T1000 (cell line): ENCODE results near the gene ACAA2.
"Not testable (repeated sequence)": the region's sequence is repeated elsewhere in the genome, so short reads cannot be mapped to it uniquely, and the experiment has no call there.

Source experiments
- DNase-seq: peaks from one replicate; lab custom pipeline; 2025; ENCODE audit warnings: mixed read lengths; lab: John Stamatoyannopoulos, UW

Gene ACAA2

GRCh38 chr18:49811151-49811938 lies 2.0 kb downstream of the ACAA2 start:
- DNase-seq = no peak

DNA sequence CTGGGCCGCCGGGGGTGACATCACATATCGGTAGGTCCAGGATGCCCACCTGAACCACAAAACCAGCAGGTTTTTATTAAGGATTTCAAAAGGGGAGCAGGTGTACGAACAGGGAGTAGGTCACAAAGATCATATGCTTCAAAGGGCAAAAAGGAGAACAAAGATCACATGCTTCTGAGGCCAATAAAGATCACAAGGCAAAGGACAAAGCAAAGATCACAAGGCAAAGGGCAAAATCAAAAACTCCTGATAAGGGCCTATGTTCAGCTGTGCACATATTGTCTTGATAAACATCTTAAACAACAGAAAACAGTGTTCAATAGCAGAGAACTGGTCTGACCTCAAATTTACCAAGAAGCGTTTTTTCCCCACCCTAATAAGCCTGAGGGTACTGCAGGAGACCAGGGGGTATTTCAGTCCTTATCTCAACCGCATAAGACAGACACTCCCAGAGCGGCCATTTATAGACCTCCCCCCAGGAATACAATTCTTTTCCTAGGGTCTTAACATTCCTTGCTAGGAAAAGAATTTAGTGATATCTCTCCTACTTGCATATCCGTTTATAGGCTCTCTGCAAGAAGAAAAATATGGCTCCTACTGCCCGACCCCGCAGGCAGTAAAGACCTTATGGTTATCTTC lies 4.7 kb downstream of the ACAA2 start:
- DNase-seq = not testable (repeated sequence)

DNA sequence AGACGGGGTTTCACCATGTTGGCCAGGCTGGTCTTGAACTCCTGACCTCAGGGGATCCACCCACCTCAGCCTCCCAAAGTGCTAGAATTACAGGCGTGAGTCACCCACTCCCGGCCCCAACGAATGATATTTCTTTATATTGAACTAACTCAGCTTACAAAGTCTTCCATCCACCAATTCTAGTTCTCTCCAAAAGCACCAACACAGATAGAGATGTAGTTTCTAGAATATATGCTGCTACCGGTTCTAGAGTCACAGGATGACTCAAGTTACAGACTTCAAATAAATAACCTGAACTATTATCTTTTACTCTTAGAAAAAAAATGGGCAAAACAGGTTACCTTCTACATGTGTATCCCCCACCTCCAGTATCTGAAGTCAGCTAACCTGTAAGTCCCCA lies 9.2 kb downstream of the ACAA2 start:
- no peak for DNase-seq

- no peak for DNase-seq
Observed at GRCh38 chr18:49802623-49803022, 10.7 kb downstream of the ACAA2 start.

DNA sequence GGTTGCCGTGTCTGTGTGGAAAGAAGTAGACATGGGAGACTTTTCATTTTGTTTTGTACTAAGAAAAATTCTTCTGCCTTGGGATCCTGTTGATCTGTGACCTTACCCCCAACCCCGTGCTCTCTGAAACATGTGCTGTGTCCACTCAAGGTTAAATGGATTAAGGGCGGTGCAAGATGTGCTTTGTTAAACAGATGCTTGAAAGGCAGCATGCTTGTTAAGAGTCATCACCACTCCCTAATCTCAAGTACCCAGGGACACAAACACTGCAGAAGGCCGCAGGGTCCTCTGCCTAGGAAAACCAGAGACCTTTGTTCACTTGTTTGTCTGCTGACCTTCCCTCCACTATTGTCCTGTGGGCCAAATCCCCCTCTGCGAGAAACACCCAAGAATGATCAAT lies 12.8 kb downstream of the ACAA2 start:
- not testable (repeated sequence) for DNase-seq

DNA sequence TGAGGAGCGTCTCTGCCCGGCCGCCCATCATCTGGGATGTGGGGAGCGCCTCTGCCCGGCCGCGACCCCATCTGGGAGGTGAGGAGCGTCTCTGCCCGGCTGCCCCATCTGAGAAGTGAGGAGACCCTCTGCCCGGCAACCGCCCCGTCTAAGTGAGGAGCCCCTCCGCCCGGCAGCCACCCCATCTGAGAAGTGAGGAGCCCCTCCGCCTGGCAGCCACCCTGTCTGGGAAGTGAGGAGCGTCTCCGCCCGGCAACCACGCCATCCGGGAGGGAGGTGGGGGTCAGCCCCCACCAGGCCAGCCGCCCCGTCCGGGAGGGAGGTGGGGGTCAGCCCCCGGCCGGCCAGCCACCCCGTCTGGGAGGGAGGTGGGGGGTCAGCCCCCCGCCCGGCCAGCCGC lies 13.5 kb downstream of the ACAA2 start:
- not testable (repeated sequence) for DNase-seq

- no peak for DNase-seq
Observed at GRCh38 chr18:49798001-49798400, 15.3 kb downstream of the ACAA2 start.

DNA sequence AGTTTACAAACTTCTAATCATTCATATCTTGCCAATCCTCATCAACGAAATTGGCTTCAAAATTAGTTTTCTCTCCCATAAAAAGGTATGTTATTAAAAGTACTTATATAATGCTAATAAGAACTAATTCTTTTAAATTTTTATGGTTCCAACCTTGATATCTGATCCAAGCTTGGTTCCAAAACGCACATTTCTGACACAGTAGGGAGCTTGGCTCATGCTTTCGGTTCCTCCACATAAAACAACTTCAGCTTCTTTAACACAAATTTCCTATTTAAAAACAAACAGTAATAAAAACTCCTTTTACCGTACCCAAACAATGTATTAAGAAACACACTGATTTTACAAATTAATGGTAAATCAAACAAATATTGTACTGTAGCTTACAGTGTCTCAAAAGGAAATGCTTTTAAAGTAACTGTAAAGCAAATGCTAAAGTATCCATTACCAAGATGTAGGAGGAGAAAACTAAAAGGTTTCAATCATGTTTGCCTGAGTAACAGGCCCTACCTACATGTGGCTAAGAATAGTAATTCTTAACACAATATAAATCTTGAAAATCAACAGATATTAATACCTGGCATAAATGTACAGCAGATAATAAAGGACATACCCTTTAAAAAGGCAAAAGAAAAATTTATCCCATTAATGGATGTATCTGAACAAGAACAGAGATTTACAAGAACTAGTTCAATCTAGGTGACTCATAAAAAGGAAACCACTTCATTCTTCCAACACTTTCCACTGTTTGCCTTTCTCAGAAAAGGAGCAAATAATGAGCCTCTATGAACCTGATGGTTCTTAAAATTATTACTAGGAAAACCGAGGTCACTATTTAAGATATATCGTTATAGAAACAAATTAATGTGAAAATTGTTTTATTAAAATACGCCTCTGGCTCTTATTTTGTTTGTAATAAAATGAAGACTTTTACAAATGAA lies 17.5 kb downstream of the ACAA2 start:
- no peak for DNase-seq

DNA sequence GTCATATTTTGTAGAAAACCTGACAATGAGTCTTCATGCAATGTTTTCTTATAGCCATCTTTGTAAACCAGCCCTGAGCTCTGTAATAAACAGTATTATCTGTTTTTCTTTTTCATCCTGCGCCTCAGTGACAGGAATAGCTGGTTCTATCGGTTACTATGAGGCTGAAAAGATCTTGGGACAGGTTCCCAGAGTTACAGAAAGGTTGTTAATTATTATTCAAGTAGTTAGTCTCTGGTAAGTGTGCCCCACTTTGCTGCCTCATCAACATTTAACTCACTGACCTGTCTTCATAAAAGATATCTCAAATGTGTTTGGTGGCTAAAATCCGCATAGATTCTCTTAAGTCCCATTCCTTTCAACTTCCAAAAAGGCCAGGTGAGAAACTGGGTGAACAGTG lies 18.6 kb downstream of the ACAA2 start:
- DNase-seq = no peak

GRCh38 chr18:49789560-49790134 lies 23.7 kb downstream of the ACAA2 start:
- DNase-seq = not testable (repeated sequence)

DNA sequence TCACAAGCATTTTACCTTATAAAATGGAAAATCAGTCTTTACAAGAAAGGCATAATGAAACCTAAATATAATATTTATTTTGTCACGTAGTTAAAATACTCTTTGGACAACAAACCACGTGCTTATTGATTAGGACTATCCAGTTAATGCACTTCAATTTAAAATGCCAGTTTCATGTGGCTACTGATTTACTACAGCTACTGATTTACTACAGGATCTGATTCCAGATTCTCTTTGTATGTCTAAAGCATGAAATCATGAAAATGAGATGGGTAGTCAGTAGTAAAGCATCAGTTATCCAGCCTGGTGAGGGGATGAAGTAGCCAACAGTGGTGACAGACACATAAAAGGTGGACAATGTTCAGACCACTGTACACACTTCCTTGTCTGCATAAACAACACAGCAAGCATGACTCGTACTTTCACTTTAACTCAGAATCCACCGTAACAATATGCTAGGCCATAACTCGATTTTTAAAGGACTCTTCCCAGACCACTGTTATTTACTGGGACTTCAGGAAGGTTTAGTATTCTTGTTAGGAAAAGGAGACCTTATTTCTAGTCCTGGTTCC lies 24.9 kb downstream of the ACAA2 start:
- no peak for DNase-seq

DNA sequence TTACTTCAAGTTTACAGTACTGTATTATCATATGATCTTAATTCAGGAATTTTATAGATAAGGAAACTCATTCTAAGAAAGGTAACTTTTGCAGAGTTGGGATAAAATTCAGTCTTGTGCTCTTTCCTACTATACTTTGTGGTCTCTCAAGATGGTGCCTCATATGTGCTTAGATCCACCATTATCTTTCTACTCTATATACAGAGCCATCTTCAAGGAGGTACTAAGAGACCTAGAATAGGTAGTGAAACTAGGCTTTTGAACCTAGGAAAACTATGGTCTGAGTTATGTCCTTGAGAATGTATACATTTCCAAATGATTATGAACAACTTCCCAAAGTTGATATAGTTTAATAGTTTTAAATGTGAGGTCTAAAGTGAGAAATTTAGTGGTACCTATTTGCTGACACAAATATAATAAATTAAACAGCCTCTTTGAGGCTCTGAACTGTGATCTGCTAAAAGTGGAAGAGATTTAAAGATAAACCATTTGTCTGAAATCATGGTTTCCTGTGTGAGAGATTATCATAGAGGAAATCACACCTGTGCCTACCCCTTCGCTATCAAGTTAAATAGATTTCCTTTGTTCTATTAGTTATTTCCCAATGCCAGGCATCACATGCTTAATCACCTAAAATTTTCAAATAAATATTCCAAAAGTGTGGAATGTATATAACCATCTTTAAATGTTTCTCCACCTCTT lies 27.2 kb downstream of the ACAA2 start:
- no peak for DNase-seq

DNA sequence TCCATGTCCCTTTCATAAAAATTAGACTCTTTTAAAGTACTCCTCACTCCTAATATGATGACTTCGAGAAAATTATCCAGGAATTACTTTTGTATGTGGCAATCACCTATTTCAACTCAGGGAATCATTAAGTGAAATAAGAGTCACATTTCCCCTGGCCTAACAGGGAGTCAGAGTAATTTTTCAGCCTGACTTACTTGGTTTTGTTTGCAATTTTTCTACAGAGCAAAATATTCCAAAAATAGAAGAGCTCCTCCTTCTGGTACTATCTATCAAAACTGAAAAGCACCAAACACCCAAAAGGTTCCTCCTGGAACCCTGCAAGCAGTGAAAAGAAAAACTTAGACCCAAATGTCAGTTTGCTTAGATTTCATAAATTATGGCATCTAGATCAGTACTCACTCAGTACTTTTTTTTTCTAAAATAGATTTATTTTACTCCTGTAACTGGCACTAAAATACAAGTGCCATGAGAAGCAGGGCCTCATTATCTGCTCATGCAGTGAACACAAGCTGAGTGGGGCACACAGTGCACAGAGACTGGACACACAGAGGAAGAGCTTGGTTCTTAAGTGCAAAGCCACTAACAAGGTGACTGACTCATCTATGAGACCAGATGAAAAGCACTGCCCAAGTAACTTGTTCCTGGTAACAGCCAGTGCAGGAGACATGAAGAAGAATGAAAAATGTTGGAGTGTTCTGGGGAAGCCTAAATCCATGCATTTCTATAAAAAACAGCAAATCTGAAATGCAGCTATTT lies 28.7 kb downstream of the ACAA2 start:
- no peak for DNase-seq

DNA sequence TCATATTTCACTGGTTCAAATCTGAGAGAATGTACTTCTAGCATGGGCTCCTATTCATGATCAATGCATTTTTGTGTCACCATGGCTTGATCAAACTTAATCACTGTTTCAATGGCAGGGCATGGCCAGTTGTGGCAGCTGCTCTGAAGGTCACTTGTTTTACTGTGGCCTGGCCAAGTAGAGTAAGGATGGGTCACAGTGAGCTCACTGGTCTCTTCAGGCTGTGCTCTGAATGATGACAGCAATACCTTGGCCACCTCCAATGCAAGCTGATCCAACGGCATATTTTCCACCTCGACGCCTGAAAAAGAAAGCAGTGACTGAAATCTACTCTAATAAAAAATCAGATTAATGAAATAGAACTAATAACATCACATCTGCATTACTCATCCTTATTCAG lies 29.7 kb downstream of the ACAA2 start:
- DNase-seq = not testable (repeated sequence)

DNA sequence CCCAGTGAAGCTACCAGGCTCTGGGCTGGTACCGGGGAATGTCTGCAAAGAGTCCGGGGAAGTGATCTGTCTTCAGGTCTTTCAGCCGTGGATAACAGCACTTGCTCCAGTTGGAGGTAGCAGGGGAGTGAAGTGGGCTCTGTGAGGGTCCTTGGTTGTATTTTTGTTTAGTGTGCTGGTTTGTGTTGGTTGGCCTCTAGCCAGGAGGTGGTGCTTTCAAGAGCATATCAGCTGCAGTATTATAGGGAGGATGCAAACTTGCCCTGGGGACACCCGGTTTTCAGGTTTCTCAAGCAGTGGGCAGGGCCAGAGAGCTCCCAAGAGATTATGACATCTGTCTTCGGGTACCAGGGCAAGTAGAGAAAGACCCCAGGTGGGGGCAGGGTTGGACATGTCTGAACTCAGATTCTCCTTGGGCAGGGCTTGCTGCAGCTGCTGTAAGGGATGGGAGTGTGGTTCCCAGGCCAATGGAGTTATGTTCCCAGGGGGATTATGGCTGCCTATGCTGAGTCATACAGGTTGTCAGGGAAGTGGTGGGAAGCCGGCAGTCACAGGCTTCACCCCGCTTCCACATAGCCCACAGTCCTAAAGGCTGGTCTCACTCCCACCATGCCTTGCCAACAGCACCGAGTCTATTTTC lies 34.4 kb downstream of the ACAA2 start:
- no peak for DNase-seq

DNA sequence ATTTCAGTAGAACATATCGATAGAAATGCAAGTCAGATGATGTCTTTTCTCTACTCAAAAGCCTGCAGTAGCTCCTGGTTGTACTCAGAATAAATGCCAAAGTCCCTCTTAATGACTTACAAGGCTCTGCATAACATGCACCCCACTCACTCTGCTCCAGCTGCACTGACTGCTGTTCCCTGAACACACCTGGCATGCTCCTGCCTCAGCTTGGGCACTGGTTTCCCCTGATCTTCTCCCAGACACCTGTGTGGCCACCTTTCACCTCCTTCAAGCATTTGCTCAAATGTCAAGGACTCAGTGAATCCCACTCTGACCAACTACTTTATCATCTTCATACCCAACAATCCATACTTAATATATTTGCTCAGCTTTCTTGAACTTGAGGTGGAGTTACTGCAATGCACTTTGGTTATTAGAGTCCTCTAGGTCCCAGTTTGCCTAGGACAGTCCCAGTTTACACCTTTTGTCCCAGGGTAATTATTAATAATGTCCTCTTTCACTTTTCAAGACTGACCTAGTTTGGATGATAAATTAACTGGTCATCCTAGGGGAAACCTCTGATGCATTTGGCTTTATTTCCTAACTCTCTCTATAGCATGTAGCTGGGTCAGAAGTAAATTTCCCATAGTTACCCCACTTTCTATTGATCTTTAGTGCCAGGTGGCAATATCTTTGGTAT lies 44.1 kb downstream of the ACAA2 start:
- no peak for DNase-seq

DNA sequence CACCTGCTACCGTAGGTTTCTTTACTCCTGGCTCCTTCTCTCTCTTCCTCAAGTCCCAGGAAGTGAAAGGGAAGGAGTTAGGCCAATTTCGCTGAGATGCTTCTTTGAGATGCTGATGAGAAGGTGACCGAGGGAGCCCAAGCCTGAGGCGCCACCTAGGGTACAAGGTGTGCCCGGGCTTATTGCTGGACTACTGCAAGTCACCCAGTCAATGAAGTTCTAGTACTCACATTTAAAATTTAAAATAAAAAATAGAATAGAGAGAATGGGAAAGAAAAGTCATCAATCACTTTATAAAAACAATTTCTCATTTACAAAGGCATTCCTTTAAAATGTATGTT lies 45.3 kb downstream of the ACAA2 start:
- no peak for DNase-seq

DNA sequence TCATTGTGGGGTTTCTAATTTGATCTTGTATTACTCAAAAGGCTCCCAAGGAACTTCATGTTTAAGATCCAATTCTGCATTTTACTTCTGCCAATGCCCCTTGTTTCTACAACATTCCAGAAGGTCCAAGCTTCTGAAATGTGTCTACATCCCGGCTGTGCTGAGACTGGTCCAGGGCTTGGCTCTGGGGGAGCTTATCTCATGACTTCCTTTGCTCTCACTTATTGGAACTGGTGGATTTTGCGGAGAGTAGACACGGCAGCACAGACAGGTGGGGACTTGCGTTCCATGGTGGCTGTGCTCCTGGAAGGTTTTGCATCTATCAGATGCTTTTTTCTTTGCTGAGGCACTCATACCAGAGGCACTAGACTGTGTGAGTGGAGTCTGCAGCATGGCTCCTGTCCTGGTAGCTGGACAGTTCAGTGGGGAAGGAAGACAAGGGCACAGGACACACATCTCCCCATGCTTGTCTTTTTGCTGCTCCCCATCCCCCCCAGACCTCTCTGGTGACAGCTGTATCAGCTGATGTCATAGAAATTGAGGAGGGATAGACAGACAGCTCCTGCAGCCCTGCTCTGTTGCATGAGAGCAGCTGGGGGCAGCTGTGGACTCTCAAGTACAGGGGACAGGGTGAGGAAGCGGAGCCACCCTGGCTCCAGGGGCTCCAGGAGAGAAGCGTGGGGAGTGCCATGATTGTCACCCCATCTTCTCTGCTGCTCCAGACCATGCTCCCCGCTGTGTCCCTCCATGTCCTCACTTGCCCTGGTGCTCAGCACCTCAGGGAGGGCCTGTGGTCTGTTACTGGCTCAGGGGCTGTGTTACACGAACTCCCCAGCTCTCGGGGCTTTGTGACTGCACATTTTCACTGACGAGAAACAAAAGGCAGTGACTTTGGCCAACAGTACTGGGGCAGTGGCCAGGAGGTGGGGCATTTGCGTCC lies 46.0 kb downstream of the ACAA2 start:
- no peak for DNase-seq
